Endothelial cell of umbilical vein (primary cell): ENCODE data around the gene ZCWPW1. TPM values are rescaled to one million over a fixed set of nuclear protein-coding genes. Genes with fewer than 3 reads are reported as not detected.

ENCODE experiments used
- BruUV-seq: library from RNA; stranded (reverse); fragments of 400-500 nt; replicated peaks from 2 replicates; lab custom pipeline; 2021; lab: Mats Ljungman, UMichigan
- CTCF ChIA-PET: fragments of 300-600, 350-600 bp; sonication (Branson Sonifier 250); formaldehyde crosslinking; loops from one replicate; lab custom pipeline; 2021; ENCODE audit warnings: antibody characterized with exemption, inconsistent platforms; lab: Charles Lee
- POLR2A ChIA-PET: fragments of 300-600, 350-600 bp; sonication (Branson Sonifier 250); formaldehyde crosslinking; loops from one replicate; lab custom pipeline; 2021; ENCODE audit warnings: antibody characterized with exemption, inconsistent platforms; lab: Charles Lee
- DNase-seq: peaks from one replicate; pipeline ENCODE4 v3.0.0-alpha.2; 2011; ENCODE audit warnings: low read depth, low spot score
- FAIRE-seq: peaks from 2 replicates; lab custom pipeline; 2011; peaks lifted over from hg19 to GRCh38; lab: Jason Lieb, UNC
- H2AFZ ChIP-seq: 2 replicates; pipeline ENCODE4 v1.6.0; 2012; ENCODE audit warnings: low read depth, low read length, control low read depth, inconsistent platforms
- H3K27ac ChIP-seq: 2 replicates; pipeline ENCODE4 v1.5.1; 2011; ENCODE audit warnings: low read depth, mild to moderate bottlenecking, control low read depth, low read length, moderate library complexity; ENCODE audit not compliant: insufficient read depth
- H3K27me3 ChIP-seq, 2 experiments: 2 replicates each; pipeline versions ENCODE4 v1.6.0 to v1.6.1; 2011; ENCODE audit warnings: low read length in 2 of 2, mixed read lengths in 1 of 2; ENCODE audit not compliant: control insufficient read depth in 2 of 2, insufficient read depth in 2 of 2
- H3K36me3 ChIP-seq, 2 experiments: 2 replicates in 1 of 2; 3 replicates in 1 of 2; pipeline ENCODE4 v1.5.1; 2011; ENCODE audit warnings: low read length in 2 of 2, mild to moderate bottlenecking in 1 of 2, moderate library complexity in 1 of 2; ENCODE audit not compliant: control insufficient read depth in 2 of 2, insufficient read depth in 2 of 2; ENCODE audit errors: extremely low read depth in 1 of 2
- H3K4me1 ChIP-seq: 3 replicates; pipeline ENCODE4 v1.5.1; 2011; ENCODE audit warnings: mild to moderate bottlenecking, low read length; ENCODE audit not compliant: control insufficient read depth, insufficient read depth; ENCODE audit errors: extremely low read depth
- H3K4me2 ChIP-seq: 2 replicates; pipeline ENCODE4 v1.6.1; 2011; ENCODE audit warnings: low read length, control low read depth, mixed read lengths; ENCODE audit not compliant: insufficient read depth
- H3K4me3 ChIP-seq, 3 experiments: fragments of 200-600 bp in 1 of 3; sonication (generic), shearing (Covaris generic) in 1 of 3; replicated peaks in 1 of 3; 2 replicates each; pipeline ENCODE4 v1.5.1; 2011 to 2016; ENCODE audit warnings: control low read depth in 3 of 3, low read length in 3 of 3, mild to moderate bottlenecking in 2 of 3, inconsistent platforms in 1 of 3, low read depth in 1 of 3, moderate library complexity in 1 of 3; ENCODE audit not compliant: insufficient read depth in 1 of 3
- H3K79me2 ChIP-seq: 2 replicates; pipeline ENCODE4 v1.6.0; 2012; ENCODE audit warnings: low read length, inconsistent platforms; ENCODE audit not compliant: control insufficient read depth, insufficient read depth
- H3K9ac ChIP-seq: replicated peaks from 2 replicates; pipeline ENCODE3; 2011; ENCODE audit warnings: low read length, control low read depth; ENCODE audit not compliant: insufficient read depth; ENCODE audit errors: extremely low read depth
- H3K9me1 ChIP-seq: replicated peaks from 3 replicates; pipeline ENCODE4 v1.6.0; 2011; ENCODE audit warnings: mild to moderate bottlenecking, low read length; ENCODE audit not compliant: control insufficient read depth, insufficient read depth; ENCODE audit errors: extremely low read depth
- H3K9me3 ChIP-seq: replicated peaks from 2 replicates; pipeline ENCODE4 v1.5.1; 2012; ENCODE audit warnings: low read length, inconsistent platforms; ENCODE audit not compliant: control insufficient read depth, insufficient read depth
- H4K20me1 ChIP-seq: replicated peaks from 2 replicates; pipeline ENCODE3; 2011; ENCODE audit warnings: mild to moderate bottlenecking, low read length; ENCODE audit not compliant: control insufficient read depth, insufficient read depth; ENCODE audit errors: extremely low read depth
- CTCF ChIP-seq, 2 donors: IDR thresholded peaks; 1 replicate in 1 of 2; 2 replicates in 1 of 2; pipeline ENCODE4 v1.5.1; 2011; ENCODE audit warnings: low read length in 2 of 2, mild to moderate bottlenecking in 2 of 2, moderate library complexity in 2 of 2, control low read depth in 1 of 2, inconsistent platforms in 1 of 2, low read depth in 1 of 2; ENCODE audit not compliant: insufficient read depth in 1 of 2; ENCODE audit errors: extremely low read depth in 1 of 2
- EZH2 ChIP-seq: IDR thresholded peaks from 2 replicates; pipeline ENCODE4 v1.6.1; 2012; ENCODE audit warnings: borderline replicate concordance, low read depth, mild to moderate bottlenecking, moderate library complexity, low read length, inconsistent platforms; ENCODE audit not compliant: severe bottlenecking
- FOS ChIP-seq: IDR thresholded peaks from 2 replicates; pipeline ENCODE4 v1.6.1; 2011; ENCODE audit warnings: mild to moderate bottlenecking, low read length, moderate library complexity, borderline replicate concordance; ENCODE audit not compliant: insufficient read depth
- JUN ChIP-seq: IDR thresholded peaks from 2 replicates; pipeline ENCODE4 v1.6.1; 2011; ENCODE audit warnings: borderline replicate concordance, low read depth; ENCODE audit not compliant: insufficient read length, insufficient read depth
- MYC ChIP-seq: IDR thresholded peaks from one replicate; pipeline ENCODE4 v1.6.1; 2011; ENCODE audit warnings: mild to moderate bottlenecking, low read depth, low read length
- POLR2A ChIP-seq: IDR thresholded peaks from 2 replicates; pipeline ENCODE4 v1.6.1; 2012; ENCODE audit warnings: low read depth, mild to moderate bottlenecking, control low read depth, low read length
- dilution Hi-C: fragments of 300-500 bp; cut with MboI; formaldehyde crosslinking; loops from one replicate; pipeline ENCODE4 v1.15.0; 2019; ENCODE audit warnings: low sequenced_read_pairs; ENCODE audit not compliant: extremely low pct_ligation_motif_present
- intact Hi-C: fragments of 100-400 bp; cut with micrococcal nuclease; formaldehyde crosslinking; loops from one replicate; pipeline ENCODE4 v1.10.0; 2022
- polyA plus RNA-seq, 4 experiments: library from polyadenylated mRNA; depleted of rRNA in 3 of 4; stranded (reverse) in 3 of 4; unstranded in 1 of 4; fragments of >200 nt; gene quantifications; 2 replicates each; pipeline versions ENCODE4 v1.2.1 to v1.2.3, GENCODE V29; 2011 to 2012; ENCODE audit warnings: missing spikeins in 1 of 4
- total RNA-seq: library from RNA; stranded (reverse); gene quantifications from 2 replicates; pipeline ENCODE4 v1.2.3, GENCODE V29; 2021
- TF ChIP-seq, protein P1 (sequence below): IDR thresholded peaks from 2 replicates; pipeline ENCODE4 v1.6.1; 2011; ENCODE audit not compliant: insufficient read depth, insufficient read length

The ZCWPW1 gene
- total and polyA plus RNA-seq, 2 donors (not counting 3 experiments of a cell fraction or from before 2014, with no cell fraction given) = 0.31 to 0.32 TPM

GRCh38 chr7:100363098-100363497 lies 65.4 kb downstream of the ZCWPW1 start:
- Histone ChIP-seq H3K27me3 (no peaks in the 10 kb centered on the region), H3K9me3 (no peaks in the 10 kb centered on the region), H4K20me1 (no peaks in the 10 kb centered on the region), H2AFZ (no peak overlapping the region), H3K9me1 (no peaks in the 10 kb centered on the region), H3K79me2 (no peaks in the 10 kb centered on the region), H3K9ac (no peak overlapping the region), H3K27ac (no peak overlapping the region), H3K4me3 (no peak overlapping the region), H3K4me2 (no peak overlapping the region), H3K36me3 (peaks cover 2 to 31% of the 10 kb centered on the region in 2 experiments), H3K4me1 (no peaks in the 10 kb centered on the region)
- TF ChIP-seq POLR2A (no peak), CTCF (IDR thresholded peaks at IDR 0.05; ENCODE audit: extremely low read depth in 1 of 2, insufficient read depth in 1 of 2, low read depth in 1 of 2, low read length in 2 of 2) (no peak), JUN (no peak), FOS (no peak), MYC (no peak), EZH2 (no peak)
- TF ChIP-seq, protein P1, sequence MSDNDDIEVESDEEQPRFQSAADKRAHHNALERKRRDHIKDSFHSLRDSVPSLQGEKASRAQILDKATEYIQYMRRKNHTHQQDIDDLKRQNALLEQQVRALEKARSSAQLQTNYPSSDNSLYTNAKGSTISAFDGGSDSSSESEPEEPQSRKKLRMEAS = no peak
- DNase-seq (no peak), FAIRE-seq (peak; percentile 24)
- dilution Hi-C loops = no loop called here
- BruUV-seq = no TSS peak
- POLR2A ChIA-PET = no interaction called here
- CTCF ChIA-PET = no interaction called here
- intact Hi-C loops = no loop called here
